Neural progenitor cell (in vitro differentiated cells): ENCODE data around the gene ENPP7.

ENCODE experiments used
- EZH2 ChIP-seq: fragments of 200-600 bp; sonication (generic); IDR thresholded peaks from 2 replicates; pipeline ENCODE4 v1.6.1; 2017; ENCODE audit warnings: antibody characterized with exemption, mild to moderate bottlenecking, moderate library complexity
- TF ChIP-seq, protein P1 (sequence below): fragments of 200-600 bp; sonication (generic); IDR thresholded peaks from 2 replicates; pipeline ENCODE4 v1.5.1; 2017; ENCODE audit warnings: antibody characterized with exemption, mild to moderate bottlenecking

- TF ChIP-seq, protein P1, sequence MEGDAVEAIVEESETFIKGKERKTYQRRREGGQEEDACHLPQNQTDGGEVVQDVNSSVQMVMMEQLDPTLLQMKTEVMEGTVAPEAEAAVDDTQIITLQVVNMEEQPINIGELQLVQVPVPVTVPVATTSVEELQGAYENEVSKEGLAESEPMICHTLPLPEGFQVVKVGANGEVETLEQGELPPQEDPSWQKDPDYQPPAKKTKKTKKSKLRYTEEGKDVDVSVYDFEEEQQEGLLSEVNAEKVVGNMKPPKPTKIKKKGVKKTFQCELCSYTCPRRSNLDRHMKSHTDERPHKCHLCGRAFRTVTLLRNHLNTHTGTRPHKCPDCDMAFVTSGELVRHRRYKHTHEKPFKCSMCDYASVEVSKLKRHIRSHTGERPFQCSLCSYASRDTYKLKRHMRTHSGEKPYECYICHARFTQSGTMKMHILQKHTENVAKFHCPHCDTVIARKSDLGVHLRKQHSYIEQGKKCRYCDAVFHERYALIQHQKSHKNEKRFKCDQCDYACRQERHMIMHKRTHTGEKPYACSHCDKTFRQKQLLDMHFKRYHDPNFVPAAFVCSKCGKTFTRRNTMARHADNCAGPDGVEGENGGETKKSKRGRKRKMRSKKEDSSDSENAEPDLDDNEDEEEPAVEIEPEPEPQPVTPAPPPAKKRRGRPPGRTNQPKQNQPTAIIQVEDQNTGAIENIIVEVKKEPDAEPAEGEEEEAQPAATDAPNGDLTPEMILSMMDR, result no peak
- no peak for TF ChIP-seq EZH2
Measured at GRCh38 chr17:79741401-79741750, 10.6 kb downstream of the ENPP7 start.
